ENCODE measurements around the gene CYCS.

GRCh38 chr7:25090374-25090773 lies 34.7 kb downstream of the CYCS start:
- TF ChIP-seq CTCF (conservative IDR thresholded peaks at IDR 0.05) = no peak
- TF ChIP-seq EZH2 (IDR thresholded peaks at IDR 0.05; ENCODE audit: low read depth) = no peak

Data from PC-9 (cell line).